GM18517 (cell line): ENCODE results near the gene RBMS1.

ENCODE experiments used
- ATAC-seq: cut with Tn5 transposase; IDR thresholded peaks from one replicate; pipeline ENCODE4 v1.9.1; 2021; ENCODE audit warnings: mild to moderate bottlenecking, moderate library complexity; ENCODE audit not compliant: unreplicated experiment

RBMS1 gene

GRCh38 chr2:160232905-160233475 is 260.6 kb downstream of the RBMS1 start:
- no peak for ATAC-seq

GRCh38 chr2:160229591-160229990 is 264.0 kb downstream of the RBMS1 start:
- no peak for ATAC-seq

- no peak for ATAC-seq
Observed at GRCh38 chr2:160228141-160228917, 265.3 kb downstream of the RBMS1 start.

GRCh38 chr2:160227293-160227915 is 266.2 kb downstream of the RBMS1 start:
- no peak for ATAC-seq

DNA sequence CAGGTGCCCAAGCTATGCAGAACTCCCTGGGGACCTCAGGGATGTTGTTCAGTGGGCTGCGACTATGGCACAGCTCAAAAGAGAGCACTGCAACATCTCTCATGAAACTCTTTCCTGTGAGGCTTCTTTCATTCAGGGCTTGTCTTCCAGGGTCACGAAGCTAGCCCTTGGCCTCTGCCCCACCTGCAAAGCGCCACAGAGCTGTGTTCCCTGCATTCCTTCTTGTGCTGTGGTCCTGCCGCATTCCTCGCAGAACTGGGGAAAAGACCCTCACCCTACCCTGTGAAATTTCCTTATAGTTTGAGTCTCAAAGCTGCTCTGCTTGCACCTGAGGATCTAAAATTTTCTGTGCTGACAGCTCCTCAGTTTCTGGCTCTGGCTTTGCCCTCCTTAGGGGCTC is 267.2 kb downstream of the RBMS1 start:
- no peak for ATAC-seq

GRCh38 chr2:160225722-160226121 is 267.9 kb downstream of the RBMS1 start:
- no peak for ATAC-seq

GRCh38 chr2:160224507-160224906 is 269.1 kb downstream of the RBMS1 start:
- peak; percentile 5 for ATAC-seq

DNA sequence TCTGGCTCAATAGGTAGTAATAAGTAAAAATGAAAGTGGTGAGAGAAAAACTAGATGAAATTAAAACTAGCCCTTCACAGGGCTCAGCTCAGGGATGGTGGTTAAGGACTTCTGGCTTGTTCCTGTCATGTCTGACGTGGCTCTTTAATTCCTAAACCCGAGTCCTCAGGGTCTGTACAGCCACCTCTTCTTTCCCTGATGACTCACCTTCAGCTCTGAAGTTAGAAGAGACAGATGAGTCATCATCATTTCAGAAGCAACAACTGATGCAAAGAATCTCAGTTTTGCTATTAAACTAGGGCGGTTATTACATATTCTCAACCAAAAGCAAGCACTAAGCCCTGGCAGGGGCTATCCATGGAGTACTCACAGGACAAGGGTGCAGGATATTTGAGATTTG is 269.5 kb downstream of the RBMS1 start:
- ATAC-seq, result peak; percentile 94

DNA sequence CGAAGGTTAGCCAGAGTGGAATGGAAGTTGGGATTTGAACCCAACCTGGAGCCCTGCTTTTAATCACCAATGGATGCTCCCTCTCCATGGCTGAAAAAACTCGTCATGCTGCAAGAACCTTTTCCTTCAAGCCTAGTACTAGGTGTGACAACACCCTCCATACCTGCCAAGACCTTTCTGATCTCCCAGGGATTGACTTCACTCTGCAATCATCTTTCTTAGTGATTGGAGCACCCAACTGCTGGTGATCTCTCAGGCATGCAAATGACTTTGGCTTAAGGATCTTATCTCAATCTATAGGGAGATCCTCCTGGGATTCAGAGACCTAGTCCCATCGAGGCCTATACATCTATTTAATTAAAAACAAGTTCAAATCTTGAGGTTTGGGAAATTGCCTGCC is 270.0 kb downstream of the RBMS1 start:
- no peak for ATAC-seq

DNA sequence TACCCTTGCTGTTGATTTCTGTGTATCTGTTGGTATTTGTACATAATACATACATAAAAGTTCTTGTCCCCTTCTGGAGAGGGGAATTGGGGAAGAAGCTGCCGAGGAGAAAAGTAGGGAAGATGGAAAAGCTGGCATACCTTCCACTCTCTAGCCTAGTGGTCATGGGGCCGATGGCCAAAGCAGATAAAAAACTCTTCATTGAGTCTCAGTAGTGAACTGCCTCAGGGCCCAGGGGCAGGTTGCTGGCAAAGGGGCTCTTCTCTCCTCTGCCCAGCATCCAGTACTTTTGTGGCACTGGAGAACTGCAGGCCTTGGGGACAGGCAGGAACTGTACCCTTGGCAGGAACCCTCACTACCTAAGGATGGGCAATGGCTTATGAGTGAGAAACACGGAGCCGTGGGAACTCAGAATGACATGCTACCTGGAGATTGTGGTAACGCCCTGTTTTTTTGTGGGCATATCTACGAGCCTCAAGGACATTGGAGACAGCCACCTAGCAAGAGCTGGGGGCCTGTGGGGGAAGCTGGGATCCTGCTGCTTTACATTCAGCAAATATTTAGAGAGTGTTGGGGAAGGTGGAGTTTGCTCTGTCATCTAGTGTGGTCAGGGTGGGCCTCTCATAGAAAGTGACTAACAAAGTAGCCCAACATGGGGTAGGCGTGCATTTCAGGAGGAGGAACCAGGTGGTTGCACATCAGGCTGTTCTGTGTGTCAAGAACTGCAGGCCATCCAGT is 270.9 kb downstream of the RBMS1 start:
- no peak for ATAC-seq
